ENCODE measurements around the gene TNFRSF13B. TPM values are rescaled to one million over a fixed set of nuclear protein-coding genes. Genes with fewer than 3 reads are reported as not detected.

Gene TNFRSF13B
- total RNA-seq, 4 donors from 2014 or later: not detected

- TF ChIP-seq POLR2A (IDR thresholded peaks at IDR 0.05): no peak
- TF ChIP-seq CTCF (IDR thresholded peaks at IDR 0.05): no peak
These were observed 43.4 kb downstream of the TNFRSF13B start for GRCh38 chr17:16928406-16929034.

GRCh38 chr17:16927641-16928321, 44.1 kb downstream of the TNFRSF13B start:
- no peaks in the 10 kb centered on the region for H3K4me1 ChIP-seq
- H3K27me3 ChIP-seq: no peaks in the 10 kb centered on the region
- intact Hi-C loops (cut with DNase I): no loop called here
- DNase-seq: no peak
- no peaks in the 10 kb centered on the region for H3K36me3 ChIP-seq
- WGBS, 2 donors: 90 to 98% methylated on average over 2 to 11 of the region's 18 CpGs
- H3K27ac ChIP-seq: no peak overlapping the region
- no peak for TF ChIP-seq POLR2A (IDR thresholded peaks at IDR 0.05)
- TF ChIP-seq CTCF (IDR thresholded peaks at IDR 0.05): no peak
- H3K9me3 ChIP-seq: no peaks in the 10 kb centered on the region
- H3K4me3 ChIP-seq (replicated peaks in 1 of 3): no peak overlapping the region

More at GRCh38 chr17:16928406-16929034, 43.4 kb downstream of the TNFRSF13B start:
- Histone ChIP-seq H3K4me3 (replicated peaks in 1 of 3) (no peak overlapping the region), H3K27me3 (no peaks in the 10 kb centered on the region), H3K36me3 (no peaks in the 10 kb centered on the region), H3K9me3 (no peaks in the 10 kb centered on the region), H3K27ac (no peak overlapping the region), H3K4me1 (no peaks in the 10 kb centered on the region)
- no peak for DNase-seq
- intact Hi-C loops (cut with DNase I): no loop called here
- WGBS, 2 donors: 23 to 71% methylated on average over 3 to 8 of the region's 8 CpGs

GRCh38 chr17:16926571-16927451, 45.1 kb downstream of the TNFRSF13B start:
- no peak for DNase-seq
- Histone ChIP-seq H3K27me3 (no peaks in the 10 kb centered on the region), H3K4me3 (replicated peaks in 1 of 3) (no peak overlapping the region), H3K27ac (no peak overlapping the region), H3K36me3 (no peaks in the 10 kb centered on the region), H3K9me3 (no peaks in the 10 kb centered on the region), H3K4me1 (no peaks in the 10 kb centered on the region)
- no peak for TF ChIP-seq CTCF (IDR thresholded peaks at IDR 0.05)
- no peak for TF ChIP-seq POLR2A (IDR thresholded peaks at IDR 0.05)
- WGBS, 2 donors: 86 to 97% methylated on average over 12 to 14 of the region's 18 CpGs
- intact Hi-C loops (cut with DNase I): no loop called here

- 100% methylated on average over 3 of the region's 7 CpGs for WGBS, 2 donors
- Histone ChIP-seq H3K4me1 (no peaks in the 10 kb centered on the region), H3K4me3 (replicated peaks in 1 of 3) (no peak overlapping the region), H3K36me3 (no peaks in the 10 kb centered on the region), H3K27ac (no peak overlapping the region), H3K9me3 (no peaks in the 10 kb centered on the region), H3K27me3 (no peaks in the 10 kb centered on the region)
- no peak for TF ChIP-seq POLR2A (IDR thresholded peaks at IDR 0.05)
- TF ChIP-seq CTCF (IDR thresholded peaks at IDR 0.05): no peak
- intact Hi-C loops (cut with DNase I): no loop called here
- DNase-seq: no peak
These were observed 45.8 kb downstream of the TNFRSF13B start for GRCh38 chr17:16926061-16926511.
